ENCODE results near the gene CD68. TPM values are rescaled to one million over a fixed set of nuclear protein-coding genes. Genes with fewer than 3 reads are reported as not detected.

The CD68 gene
- total RNA-seq, 4 donors from 2014 or later: 3.8 to 102 (median 35.1) TPM

DNA sequence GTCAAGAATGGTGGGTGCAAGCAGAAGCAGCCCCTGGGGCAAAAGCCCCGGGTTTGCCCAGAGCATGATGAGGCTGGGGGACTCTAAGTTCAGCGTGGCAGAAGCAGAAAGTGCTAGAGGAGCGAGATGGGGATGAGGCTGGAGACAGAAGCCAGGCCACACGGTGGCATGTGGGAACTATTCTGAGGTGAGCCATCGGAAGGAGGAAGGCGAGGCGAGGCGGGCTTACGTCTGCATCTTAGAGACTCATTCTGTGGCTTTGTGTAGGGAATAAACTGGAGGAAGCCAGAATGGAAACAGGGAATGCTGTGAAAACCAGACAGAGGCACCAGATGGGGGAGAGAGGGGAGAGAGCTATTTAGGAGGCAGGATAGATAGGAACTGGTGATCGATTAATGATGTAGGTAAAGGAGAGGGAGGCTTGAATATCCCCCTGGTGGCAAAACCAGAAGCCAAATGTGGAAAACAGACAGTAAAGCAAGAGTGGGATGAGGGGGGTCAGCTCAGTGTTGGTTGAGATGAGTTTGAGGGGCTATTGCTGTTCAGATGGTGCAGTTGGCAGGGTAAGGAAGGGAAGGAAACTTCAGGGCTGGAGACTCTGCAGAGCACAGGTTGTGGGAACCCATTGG, 24.0 kb upstream of the CD68 start:
- Histone ChIP-seq H3K4me3 (no peak overlapping the region), H3K27me3 (no peaks in the 10 kb centered on the region), H3K9me3 (no peaks in the 10 kb centered on the region), H3K27ac (no peak overlapping the region), H3K36me3 (no peaks in the 10 kb centered on the region), H3K4me1 (peaks cover 29 to 52% (median 35%) of the 10 kb centered on the region in 4 donors)
- in situ Hi-C loops (cut with MboI; ENCODE audit: low pct_ligation_motif_present in 1 of 4, low pct_unique_long_range_greater_than_20kb in 1 of 4, low sequenced_read_pairs in 3 of 4) (no loop called here), intact Hi-C loops (cut with DNase I; ENCODE audit: low total_unique reads) (loop anchor here (5.0 to 10.0 kb wide), 2 partner anchors 38 to 201 kb away; partner anchors contain the start of genes KCTD11 and TMEM95)
- TF ChIP-seq POLR2A (IDR thresholded peaks at IDR 0.05) (no peak), EP300 (IDR thresholded peaks at IDR 0.05; ENCODE audit: low read depth) (no peak), POLR2AphosphoS5 (IDR thresholded peaks at IDR 0.05) (no peak)
- TF ChIP-seq, protein P1, sequence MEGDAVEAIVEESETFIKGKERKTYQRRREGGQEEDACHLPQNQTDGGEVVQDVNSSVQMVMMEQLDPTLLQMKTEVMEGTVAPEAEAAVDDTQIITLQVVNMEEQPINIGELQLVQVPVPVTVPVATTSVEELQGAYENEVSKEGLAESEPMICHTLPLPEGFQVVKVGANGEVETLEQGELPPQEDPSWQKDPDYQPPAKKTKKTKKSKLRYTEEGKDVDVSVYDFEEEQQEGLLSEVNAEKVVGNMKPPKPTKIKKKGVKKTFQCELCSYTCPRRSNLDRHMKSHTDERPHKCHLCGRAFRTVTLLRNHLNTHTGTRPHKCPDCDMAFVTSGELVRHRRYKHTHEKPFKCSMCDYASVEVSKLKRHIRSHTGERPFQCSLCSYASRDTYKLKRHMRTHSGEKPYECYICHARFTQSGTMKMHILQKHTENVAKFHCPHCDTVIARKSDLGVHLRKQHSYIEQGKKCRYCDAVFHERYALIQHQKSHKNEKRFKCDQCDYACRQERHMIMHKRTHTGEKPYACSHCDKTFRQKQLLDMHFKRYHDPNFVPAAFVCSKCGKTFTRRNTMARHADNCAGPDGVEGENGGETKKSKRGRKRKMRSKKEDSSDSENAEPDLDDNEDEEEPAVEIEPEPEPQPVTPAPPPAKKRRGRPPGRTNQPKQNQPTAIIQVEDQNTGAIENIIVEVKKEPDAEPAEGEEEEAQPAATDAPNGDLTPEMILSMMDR (IDR thresholded peaks at IDR 0.05): no peak
- DNase-seq: no peak
- 75 to 83% methylated on average over 7 to 10 of the region's 10 CpGs for WGBS, 2 donors (ENCODE audit: low coverage in 1 of 2)

DNA sequence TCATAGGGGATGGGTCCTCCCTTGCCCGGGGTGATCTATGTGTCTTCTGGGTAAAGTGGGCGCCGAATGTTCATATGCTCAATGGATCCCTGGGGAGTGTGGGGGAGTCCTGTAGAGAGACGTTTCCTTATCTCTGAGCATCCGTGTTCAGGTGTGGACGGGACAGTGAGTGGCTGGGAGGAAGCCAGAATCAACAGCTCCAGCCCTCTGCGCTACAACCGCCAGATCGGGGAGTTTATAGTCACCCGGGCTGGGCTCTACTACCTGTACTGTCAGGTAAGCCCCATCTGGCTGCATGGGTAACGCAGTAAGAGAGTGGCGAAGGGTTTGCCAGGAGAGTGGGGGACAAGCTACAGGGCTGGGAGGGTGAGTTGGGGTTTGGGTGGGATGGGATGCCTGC, 22.8 kb upstream of the CD68 start:
- H3K9me3 ChIP-seq: no peaks in the 10 kb centered on the region
- 57 to 72% methylated on average over 2 to 12 of the region's 12 CpGs for WGBS, 2 donors (ENCODE audit: low coverage in 1 of 2)
- TF ChIP-seq, protein P1 (IDR thresholded peaks at IDR 0.05): no peak
- peak in 1 of 3 donors; percentile 26 for TF ChIP-seq POLR2AphosphoS5 (IDR thresholded peaks at IDR 0.05)
- intact Hi-C loops (cut with DNase I; ENCODE audit: low total_unique reads): loop anchor here (5.0 to 10.0 kb wide), 2 partner anchors 39 to 202 kb away; partner anchors contain the start of genes KCTD11 and TMEM95
- in situ Hi-C loops (cut with MboI; ENCODE audit: low pct_ligation_motif_present in 1 of 4, low pct_unique_long_range_greater_than_20kb in 1 of 4, low sequenced_read_pairs in 3 of 4): no loop called here
- peak overlapping the region in 3 of 4 donors; percentile 11 to 98 (median 36) for H3K4me3 ChIP-seq
- no peaks in the 10 kb centered on the region for H3K36me3 ChIP-seq
- peak overlapping the region; percentile 93 to 98 (median 98) for H3K27ac ChIP-seq
- no peaks in the 10 kb centered on the region for H3K27me3 ChIP-seq
- peaks cover 33 to 56% (median 44%) of the 10 kb centered on the region in 4 donors for H3K4me1 ChIP-seq
- DNase-seq: peak; percentile 76

DNA sequence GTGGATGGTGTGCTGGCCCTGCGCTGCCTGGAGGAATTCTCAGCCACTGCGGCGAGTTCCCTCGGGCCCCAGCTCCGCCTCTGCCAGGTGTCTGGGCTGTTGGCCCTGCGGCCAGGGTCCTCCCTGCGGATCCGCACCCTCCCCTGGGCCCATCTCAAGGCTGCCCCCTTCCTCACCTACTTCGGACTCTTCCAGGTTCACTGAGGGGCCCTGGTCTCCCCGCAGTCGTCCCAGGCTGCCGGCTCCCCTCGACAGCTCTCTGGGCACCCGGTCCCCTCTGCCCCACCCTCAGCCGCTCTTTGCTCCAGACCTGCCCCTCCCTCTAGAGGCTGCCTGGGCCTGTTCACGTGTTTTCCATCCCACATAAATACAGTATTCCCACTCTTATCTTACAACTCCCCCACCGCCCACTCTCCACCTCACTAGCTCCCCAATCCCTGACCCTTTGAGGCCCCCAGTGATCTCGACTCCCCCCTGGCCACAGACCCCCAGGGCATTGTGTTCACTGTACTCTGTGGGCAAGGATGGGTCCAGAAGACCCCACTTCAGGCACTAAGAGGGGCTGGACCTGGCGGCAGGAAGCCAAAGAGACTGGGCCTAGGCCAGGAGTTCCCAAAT, 22.2 kb upstream of the CD68 start:
- Histone ChIP-seq H3K4me3 (peak overlapping the region in 3 of 4 donors; percentile 11 to 98 (median 36)), H3K27me3 (no peaks in the 10 kb centered on the region), H3K36me3 (no peaks in the 10 kb centered on the region), H3K9me3 (no peaks in the 10 kb centered on the region), H3K27ac (peak overlapping the region; percentile 93 to 98 (median 98)), H3K4me1 (peaks cover 33 to 55% (median 47%) of the 10 kb centered on the region in 4 donors)
- 47% methylated on average over 18 of the region's 19 CpGs; no CpG with 5 or more reads in 1 of the 2 donors for WGBS, 2 donors (ENCODE audit: low coverage in 1 of 2)
- TF ChIP-seq POLR2A (IDR thresholded peaks at IDR 0.05): peak; percentile 42
- TF ChIP-seq POLR2AphosphoS5 (IDR thresholded peaks at IDR 0.05): peak in 1 of 3 donors; percentile 76
- no peak for TF ChIP-seq EP300 (IDR thresholded peaks at IDR 0.05; ENCODE audit: low read depth)
- peak; percentile 78 for DNase-seq
- in situ Hi-C loops (cut with MboI; ENCODE audit: low pct_ligation_motif_present in 1 of 4, low pct_unique_long_range_greater_than_20kb in 1 of 4, low sequenced_read_pairs in 3 of 4): no loop called here
- intact Hi-C loops (cut with DNase I; ENCODE audit: low total_unique reads): loop anchor here (5.0 to 10.0 kb wide), 2 partner anchors 40 to 202 kb away; partner anchors contain the start of genes KCTD11 and TMEM95

DNA sequence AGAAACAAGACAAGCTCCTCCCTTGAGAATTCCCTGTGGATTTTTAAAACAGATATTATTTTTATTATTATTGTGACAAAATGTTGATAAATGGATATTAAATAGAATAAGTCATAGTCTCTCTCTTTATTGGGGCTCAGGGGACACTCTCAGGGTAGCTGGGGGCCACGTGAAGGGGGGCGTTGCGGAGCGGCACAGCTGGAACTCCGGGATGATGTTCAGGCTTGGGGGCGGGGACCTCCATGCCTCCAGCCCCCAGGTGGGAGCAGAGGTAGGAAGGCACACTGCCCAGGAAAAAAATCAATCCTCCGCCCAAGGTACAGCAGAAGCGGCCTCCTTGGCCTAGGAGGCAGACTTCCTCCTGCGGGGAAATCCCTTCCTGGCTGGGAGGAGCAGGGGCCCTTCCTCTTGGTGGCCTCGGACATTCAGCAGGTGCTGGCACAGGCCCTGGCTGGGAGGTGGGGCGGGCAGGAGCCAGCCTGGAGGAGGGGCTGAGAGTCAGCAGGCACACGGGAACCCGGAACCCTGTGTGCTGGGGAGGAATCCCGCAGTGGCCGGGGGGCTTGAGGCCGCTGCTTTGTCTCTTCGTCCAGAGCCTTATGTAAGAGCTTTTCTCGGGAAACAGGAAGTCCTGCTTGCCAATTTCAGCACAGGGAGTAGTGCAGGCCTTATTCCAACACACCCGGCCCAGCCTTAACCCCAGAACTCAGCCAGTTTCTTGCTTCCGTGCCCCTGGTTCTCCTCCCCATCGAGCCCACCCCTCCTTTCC, 21.5 kb upstream of the CD68 start:
- H3K4me1 ChIP-seq: peaks cover 37 to 59% (median 54%) of the 10 kb centered on the region in 4 donors
- DNase-seq: peak; percentile 94
- intact Hi-C loops (cut with DNase I; ENCODE audit: low total_unique reads): loop anchor here (5.0 to 10.0 kb wide), 2 partner anchors 41 to 203 kb away; partner anchors contain the start of genes KCTD11 and TMEM95
- H3K9me3 ChIP-seq: no peaks in the 10 kb centered on the region
- WGBS, 2 donors (ENCODE audit: low coverage in 1 of 2): 13 to 16% methylated on average over 9 to 21 of the region's 21 CpGs
- H3K36me3 ChIP-seq: no peaks in the 10 kb centered on the region
- in situ Hi-C loops (cut with MboI; ENCODE audit: low pct_ligation_motif_present in 1 of 4, low pct_unique_long_range_greater_than_20kb in 1 of 4, low sequenced_read_pairs in 3 of 4): no loop called here
- H3K4me3 ChIP-seq: peak overlapping the region; percentile 15 to 98 (median 35)
- H3K27ac ChIP-seq: peak overlapping the region; percentile 93 to 98 (median 98)
- H3K27me3 ChIP-seq: no peaks in the 10 kb centered on the region
- TF ChIP-seq POLR2A (IDR thresholded peaks at IDR 0.05) (peak; percentile 94), POLR2AphosphoS5 (IDR thresholded peaks at IDR 0.05) (peak; percentile 72 to 90 (median 90)), EP300 (IDR thresholded peaks at IDR 0.05; ENCODE audit: low read depth) (peak; percentile 14)
- TF ChIP-seq, protein P1 (IDR thresholded peaks at IDR 0.05): no peak
